ENCODE results near the gene PDE6H.

DNA sequence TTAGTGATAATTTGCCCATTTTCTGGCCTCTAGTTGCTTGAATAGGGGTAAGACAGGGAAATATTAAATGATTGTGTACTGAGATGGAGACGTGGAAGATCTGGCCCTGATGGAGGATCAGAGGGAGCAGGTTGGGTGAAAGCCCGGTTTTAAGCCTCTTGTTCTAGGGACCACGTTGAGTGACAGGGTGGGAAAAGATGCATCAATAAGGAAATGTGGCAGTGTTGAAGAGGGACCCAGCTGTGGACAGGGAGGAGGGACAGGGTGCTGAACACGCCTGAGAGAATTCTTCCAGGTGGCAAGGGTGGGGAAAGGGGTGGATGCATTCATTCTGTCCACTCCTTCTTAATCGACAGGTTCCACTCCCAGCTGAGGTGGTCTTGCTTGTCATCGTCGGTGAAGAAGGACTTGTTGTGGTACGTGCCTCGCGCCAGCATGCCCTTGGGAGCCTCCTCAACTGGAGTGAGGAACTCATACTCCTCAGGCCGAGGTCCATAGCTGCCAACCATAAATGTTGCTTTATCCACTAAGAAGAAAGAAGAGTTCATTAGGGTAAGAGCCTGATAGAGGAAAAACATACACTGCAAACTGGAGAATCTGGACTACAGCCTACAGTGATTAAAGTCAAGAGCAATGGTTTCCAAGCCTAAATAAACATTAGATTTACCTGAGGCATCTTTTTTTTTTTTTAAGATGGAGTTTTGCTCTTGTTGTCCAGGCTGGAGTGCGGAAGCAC is 30.5 kb upstream of the PDE6H start:
- TF ChIP-seq, protein P1, sequence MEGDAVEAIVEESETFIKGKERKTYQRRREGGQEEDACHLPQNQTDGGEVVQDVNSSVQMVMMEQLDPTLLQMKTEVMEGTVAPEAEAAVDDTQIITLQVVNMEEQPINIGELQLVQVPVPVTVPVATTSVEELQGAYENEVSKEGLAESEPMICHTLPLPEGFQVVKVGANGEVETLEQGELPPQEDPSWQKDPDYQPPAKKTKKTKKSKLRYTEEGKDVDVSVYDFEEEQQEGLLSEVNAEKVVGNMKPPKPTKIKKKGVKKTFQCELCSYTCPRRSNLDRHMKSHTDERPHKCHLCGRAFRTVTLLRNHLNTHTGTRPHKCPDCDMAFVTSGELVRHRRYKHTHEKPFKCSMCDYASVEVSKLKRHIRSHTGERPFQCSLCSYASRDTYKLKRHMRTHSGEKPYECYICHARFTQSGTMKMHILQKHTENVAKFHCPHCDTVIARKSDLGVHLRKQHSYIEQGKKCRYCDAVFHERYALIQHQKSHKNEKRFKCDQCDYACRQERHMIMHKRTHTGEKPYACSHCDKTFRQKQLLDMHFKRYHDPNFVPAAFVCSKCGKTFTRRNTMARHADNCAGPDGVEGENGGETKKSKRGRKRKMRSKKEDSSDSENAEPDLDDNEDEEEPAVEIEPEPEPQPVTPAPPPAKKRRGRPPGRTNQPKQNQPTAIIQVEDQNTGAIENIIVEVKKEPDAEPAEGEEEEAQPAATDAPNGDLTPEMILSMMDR (conservative IDR thresholded peaks at IDR 0.05) = no peak
- TF ChIP-seq EZH2 (IDR thresholded peaks at IDR 0.05; ENCODE audit: low read depth) = no peak
